Activated CD4-positive, CD25-positive, alpha-beta regulatory T cell (primary cell): Measurements from ENCODE around the gene CSHL1.
"Not testable (repeated sequence)": the region's sequence is repeated elsewhere in the genome, so short reads cannot be mapped to it uniquely, and the experiment has no call there.

Experiments
- DNase-seq, 4 experiments: peaks; one replicate each; lab custom pipeline; 2025; lab: John Stamatoyannopoulos, UW

Gene CSHL1

GRCh38 chr17:63940584-63940983 lies 29.5 kb upstream of the CSHL1 start:
- no peak for DNase-seq

DNA sequence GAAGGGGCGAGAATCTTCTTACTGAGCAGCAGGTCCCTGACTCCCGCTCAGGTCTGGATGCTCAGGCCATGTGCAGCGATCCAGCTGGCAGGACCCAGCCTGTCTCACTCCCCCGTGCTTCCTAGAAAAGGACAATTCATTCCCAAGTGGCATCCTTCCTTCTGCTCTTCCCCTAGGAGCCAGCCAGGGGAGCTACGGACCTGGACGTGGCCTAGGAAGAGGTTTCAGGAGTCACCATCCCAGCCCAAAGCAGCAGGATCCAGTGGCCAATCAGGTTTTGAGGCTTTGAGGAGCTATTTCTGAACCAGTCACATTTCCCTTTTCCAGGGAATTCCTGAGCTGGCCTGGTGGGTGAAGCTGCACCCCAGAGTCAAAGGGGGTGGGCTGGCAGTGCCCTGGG lies 28.8 kb upstream of the CSHL1 start:
- DNase-seq = no peak

DNA sequence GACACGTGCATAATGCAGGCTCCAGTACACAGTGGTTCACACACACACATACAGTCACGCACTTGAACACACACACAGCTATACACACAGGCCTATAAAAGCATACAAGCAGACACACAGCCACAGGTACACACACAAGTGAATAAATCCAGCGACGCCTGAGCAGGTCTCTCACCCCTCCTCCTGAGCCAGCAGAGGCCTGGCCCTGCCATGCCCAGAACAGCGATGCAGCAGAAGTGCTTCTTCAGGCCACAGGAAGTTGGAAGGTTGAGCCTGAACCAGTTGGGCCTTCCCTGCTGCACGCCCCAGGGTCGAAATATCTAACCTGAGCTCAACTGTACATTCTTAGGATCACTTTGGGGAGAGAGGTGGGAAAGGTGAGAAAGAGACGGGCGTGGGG lies 28.3 kb upstream of the CSHL1 start:
- no peak for DNase-seq

DNA sequence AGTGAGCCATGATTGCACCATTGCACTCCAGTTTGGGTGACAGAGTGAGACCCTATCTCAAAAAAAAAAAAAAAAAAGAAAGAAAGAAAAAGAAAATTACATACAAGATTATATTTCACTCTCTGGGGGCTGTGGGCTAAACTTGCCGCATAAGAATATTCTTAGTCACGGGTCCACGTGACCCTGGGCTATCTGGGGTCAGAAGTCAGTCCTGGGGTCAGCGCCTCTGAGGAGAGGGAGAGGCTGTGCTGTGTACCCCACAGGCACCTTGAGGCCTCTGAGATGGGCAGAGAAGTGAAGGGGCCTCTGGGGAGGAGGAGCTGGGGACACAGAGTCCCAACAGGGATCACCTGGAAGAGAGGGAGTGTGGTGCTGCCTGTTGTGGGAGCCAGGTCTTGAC lies 26.9 kb upstream of the CSHL1 start:
- DNase-seq = no peak

DNA sequence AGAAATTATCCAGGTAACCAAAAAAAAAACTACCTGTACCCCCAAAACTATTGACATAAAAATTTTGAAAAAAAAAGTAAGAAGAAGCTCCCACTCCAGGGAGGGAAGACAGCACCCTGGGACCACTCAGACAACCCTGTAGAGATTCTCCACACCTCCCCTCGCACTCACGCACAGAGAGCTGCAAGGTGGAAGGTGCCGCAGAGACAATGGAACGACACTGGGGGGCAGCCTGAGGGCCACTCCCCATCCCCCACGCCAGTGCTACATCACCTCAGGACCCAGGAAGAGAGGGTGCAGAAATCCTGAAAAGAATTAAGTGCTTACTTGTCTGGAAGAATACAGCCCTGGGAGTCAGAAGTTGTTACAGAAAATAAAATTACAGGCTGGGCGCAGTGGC lies 26.3 kb upstream of the CSHL1 start:
- DNase-seq = no peak

GRCh38 chr17:63934183-63935112 lies 23.4 kb upstream of the CSHL1 start:
- DNase-seq = no peak

DNA sequence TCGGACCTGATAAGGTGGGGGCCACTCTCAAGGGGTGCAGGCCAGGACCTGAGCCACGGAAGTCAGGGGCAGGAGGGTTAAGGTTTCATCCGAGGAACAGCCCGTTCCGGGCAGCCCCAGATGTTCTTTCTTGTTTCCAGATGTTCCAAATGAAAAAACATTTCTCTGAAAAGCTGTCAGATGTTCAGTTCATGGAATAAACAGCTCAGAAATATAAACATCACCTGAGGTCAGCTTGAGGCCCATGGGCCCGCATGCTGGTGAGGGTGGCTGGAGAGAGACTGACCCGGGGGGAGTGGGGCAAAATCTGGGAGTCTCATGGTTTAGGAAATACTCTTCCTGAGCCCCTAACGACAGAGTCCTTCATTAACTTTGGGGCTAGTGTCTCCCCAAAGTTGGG lies 22.5 kb upstream of the CSHL1 start:
- no peak for DNase-seq

GRCh38 chr17:63932721-63933120 lies 21.7 kb upstream of the CSHL1 start:
- no peak for DNase-seq

- peak in 3 of 4 experiments; percentile 16 to 19 (median 17) for DNase-seq
Measured at GRCh38 chr17:63931981-63932561, 21.0 kb upstream of the CSHL1 start, which contains the start of gene CD79B. Gene CD79B, minus strand, starts transcription at chr17:63932331. Its CDS starts 70 bp downstream, at chr17:63932261.

DNA sequence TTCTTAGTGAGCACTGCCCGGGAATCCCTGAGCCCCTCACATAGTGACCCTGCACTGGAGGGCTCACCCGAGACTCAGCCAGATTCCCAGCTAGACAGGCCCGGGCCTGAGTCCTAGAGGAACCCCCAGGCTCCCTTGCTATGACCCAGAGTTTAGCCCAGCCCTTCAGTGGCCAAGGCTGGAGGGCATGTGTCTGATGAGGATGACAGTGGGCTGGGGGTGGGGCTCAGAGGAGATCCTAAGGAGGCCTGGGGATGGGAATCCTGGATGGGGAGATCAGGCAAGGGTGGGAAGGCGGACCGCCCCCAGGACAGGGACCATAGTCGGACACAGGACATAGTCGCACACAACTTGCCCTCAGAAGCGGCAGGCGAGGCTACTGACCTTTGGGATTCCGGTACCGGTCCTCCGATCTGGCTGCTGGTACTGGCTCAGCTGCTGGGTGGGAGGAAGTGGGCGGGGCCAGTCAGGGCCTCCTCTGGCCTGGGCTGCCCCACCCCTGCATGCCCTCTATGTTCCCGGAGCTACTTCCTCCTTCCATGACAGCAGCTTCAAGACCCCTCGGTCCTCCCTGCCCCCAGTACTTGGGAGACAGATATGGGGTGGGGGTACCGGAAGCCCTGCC lies 20.0 kb upstream of the CSHL1 start:
- DNase-seq = peak; percentile 13 to 51 (median 40)

- no peak for DNase-seq
Measured at GRCh38 chr17:63929860-63930766, 19.1 kb upstream of the CSHL1 start.

- DNase-seq = no peak
Measured at GRCh38 chr17:63928966-63929695, 18.1 kb upstream of the CSHL1 start.

GRCh38 chr17:63928172-63928666 lies 17.2 kb upstream of the CSHL1 start:
- DNase-seq = no peak

DNA sequence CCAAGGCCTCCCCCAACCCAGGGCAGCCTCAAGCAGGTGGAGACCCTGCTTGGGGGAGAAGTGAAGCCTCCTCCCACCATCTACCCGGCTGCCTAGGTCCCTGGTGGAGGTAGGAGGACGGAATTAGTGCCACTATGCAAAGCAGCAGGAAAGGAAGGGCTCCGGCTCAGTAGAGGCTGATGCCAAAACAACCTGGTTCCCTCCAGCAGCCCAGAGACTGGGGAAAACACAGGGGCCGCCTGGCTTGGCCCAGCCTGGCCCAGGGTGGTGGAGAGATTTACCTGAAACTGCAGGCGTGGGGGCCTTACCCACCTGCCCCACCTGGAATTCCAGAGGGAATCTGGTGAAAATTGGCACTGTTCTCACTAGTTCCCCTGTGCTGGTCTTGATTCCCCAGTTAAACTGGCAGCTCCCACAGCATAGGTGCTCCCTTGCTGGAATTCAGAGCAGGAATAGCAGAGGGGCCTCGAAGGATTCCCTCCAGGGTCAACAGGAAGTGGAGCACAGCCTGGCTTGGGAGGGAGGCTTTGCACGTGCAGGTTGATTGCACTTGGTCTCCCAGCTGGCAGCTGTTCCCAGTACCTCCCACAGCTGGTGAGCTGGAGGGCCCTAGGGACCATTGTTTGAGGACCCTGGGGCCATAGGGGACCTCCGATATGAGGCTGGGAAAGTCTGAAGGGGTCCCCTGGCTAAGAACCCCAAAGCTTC lies 16.6 kb upstream of the CSHL1 start:
- DNase-seq = no peak

DNA sequence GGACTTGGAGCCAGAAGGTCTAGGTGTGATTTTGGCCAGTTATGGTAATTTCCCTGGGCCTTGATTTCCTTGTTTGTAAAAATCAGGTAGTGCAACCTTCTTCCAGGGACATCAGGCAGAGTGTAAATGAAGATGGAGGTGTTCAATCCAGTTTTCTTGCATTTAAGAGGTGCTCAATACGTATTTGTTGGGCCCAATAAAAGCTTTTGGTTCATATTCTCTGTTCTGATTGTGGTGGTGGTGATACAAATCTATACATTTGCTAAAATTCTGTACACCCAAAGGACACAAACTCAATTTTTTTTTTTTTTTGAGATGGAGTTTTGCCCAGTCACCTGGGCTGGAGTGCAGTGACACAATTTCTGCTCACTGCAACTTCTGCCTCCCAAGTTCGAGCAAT lies 15.1 kb upstream of the CSHL1 start:
- no peak for DNase-seq

GRCh38 chr17:63925615-63926014 lies 14.6 kb upstream of the CSHL1 start:
- no peak for DNase-seq

DNA sequence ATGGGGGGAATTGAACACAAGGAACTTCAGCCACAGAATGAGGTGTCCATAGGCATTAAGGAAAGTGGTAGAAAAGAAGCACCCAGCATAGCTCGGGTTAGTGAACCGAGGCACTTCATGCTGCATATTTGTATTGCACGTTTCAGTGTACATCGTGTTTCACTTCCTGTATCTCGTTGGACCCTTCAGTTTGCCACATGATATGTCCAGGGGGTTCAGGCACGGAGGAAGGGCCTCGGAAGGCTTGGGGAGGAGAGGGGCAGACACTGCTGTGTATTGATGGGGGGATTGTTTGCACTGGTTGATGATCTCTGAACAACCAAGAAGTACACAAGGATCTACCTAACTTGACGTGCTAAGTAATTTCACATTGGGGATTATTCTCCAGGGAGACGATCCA lies 11.3 kb upstream of the CSHL1 start:
- DNase-seq = not testable (repeated sequence)

GRCh38 chr17:63920779-63921178 lies 9.7 kb upstream of the CSHL1 start:
- DNase-seq = not testable (repeated sequence)

- not testable (repeated sequence) for DNase-seq
Measured at GRCh38 chr17:63920050-63920449, 9.0 kb upstream of the CSHL1 start.

DNA sequence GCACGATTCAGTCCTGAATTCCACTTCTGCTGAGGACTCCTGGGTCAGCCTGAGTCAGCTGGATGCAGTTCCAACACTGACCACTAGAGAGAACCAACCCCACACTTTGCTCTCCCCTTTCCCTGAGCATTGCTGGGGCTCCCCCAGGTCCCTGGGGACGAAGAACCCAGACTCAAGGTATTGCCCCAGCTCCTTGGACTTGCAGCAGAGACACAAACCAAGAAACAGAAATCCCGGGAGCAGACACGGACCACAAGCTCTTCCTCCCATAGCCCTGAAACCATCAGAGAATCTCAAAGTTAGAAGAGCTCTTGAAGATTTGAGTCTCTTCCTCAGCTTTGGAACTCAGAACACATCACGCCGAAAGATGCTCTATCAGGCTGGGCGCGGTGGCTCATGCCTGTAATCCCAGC lies 8.3 kb upstream of the CSHL1 start:
- DNase-seq = peak; percentile 37 to 52 (median 41)
